ENCODE measurements around the gene RAD52. TPM values are rescaled to one million over a fixed set of nuclear protein-coding genes. Genes with fewer than 3 reads are reported as not detected.

The RAD52 gene
- total RNA-seq, 1 experiment from 2014 or later = 15.3 TPM

- no peak overlapping the region for H2BK12ac ChIP-seq (ENCODE audit: insufficient read length, low read depth, low read length)
- H4K8ac ChIP-seq (replicated peaks; ENCODE audit: insufficient read length, low read depth, low read length) = no peak overlapping the region
- H3T11ph ChIP-seq (ENCODE audit: low read length) = no peak overlapping the region
- H3K4me3 Mint-ChIP-seq = no peak overlapping the region
- no peak overlapping the region for H3K4me2 ChIP-seq (ENCODE audit: insufficient read depth, insufficient read length, low read length)
- no peak overlapping the region for H2BK5ac ChIP-seq (ENCODE audit: insufficient read length, low read length)
- H3K79me2 ChIP-seq (ENCODE audit: insufficient read depth, low read length) = no peaks in the 10 kb centered on the region
- H3K23me2 ChIP-seq (ENCODE audit: insufficient read length, low read depth, low read length, poor library complexity, severe bottlenecking) = no peaks in the 10 kb centered on the region
- H3K36me3 Mint-ChIP-seq (ENCODE audit: insufficient read depth in 1 of 3, low read depth in 3 of 3) = peaks cover 50 to 80% (median 77%) of the 10 kb centered on the region in 3 experiments
- H3K9ac ChIP-seq (ENCODE audit: extremely low read depth, insufficient read length, low read length) = no peak overlapping the region
- no peak overlapping the region for H2BK120ac ChIP-seq (ENCODE audit: low read depth, low read length, poor library complexity, severe bottlenecking)
- H3K4ac ChIP-seq (ENCODE audit: low read depth, low read length) = no peak overlapping the region
- H3K27ac Mint-ChIP-seq = peak overlapping the region; percentile 73 to 95 (median 95)
- H3K27me3 Mint-ChIP-seq (ENCODE audit: low read depth) = no peaks in the 10 kb centered on the region
- no peaks in the 10 kb centered on the region; the same call in 1 of the 2 replicates for H3K4me1 ChIP-seq (ENCODE audit: insufficient read depth, low read length)
- no peak overlapping the region for H3K56ac ChIP-seq (ENCODE audit: insufficient read length, low read depth, low read length)
- no peak overlapping the region for H2BK20ac ChIP-seq (ENCODE audit: low read depth, low read length, poor library complexity, severe bottlenecking)
- no peak for DNase-seq
- no peak overlapping the region for H4K5ac ChIP-seq (ENCODE audit: insufficient read length, low read depth, low read length)
- H2AK5ac ChIP-seq (ENCODE audit: insufficient read length, low read length) = no peak overlapping the region
- H3K27ac ChIP-seq (ENCODE audit: insufficient read length, low read depth, low read length) = peak overlapping the region; percentile 66
- TF ChIP-seq CTCF (conservative IDR thresholded peaks at IDR 0.05) = no peak
- peaks cover 6 to 16% of the 10 kb centered on the region in 2 experiments; a peak in 2 of 4 replicates for H3K4me1 Mint-ChIP-seq
- no peaks in the 10 kb centered on the region for H4K20me1 ChIP-seq (ENCODE audit: control insufficient read depth, insufficient read depth, insufficient read length)
- no peak overlapping the region for H3K23ac ChIP-seq (ENCODE audit: insufficient read length, low read depth, low read length)
- H3K18ac ChIP-seq (ENCODE audit: insufficient read length, low read depth, low read length) = no peak overlapping the region
- no CpG with 5 or more reads among the region's 15 CpGs for WGBS (ENCODE audit: extremely low coverage, insufficient read length, low lambda C conversion rate)
- no peak overlapping the region for H3K14ac ChIP-seq (ENCODE audit: insufficient read depth, low read length)
- H3K9me3 ChIP-seq (ENCODE audit: control insufficient read depth, low read depth, low read length) = no peaks in the 10 kb centered on the region
- no peaks in the 10 kb centered on the region for H3K79me1 ChIP-seq (ENCODE audit: insufficient read depth, low read depth, low read length, poor library complexity, severe bottlenecking)
- no peaks in the 10 kb centered on the region for H3K27me3 ChIP-seq (ENCODE audit: insufficient read depth, low read length)
- no peak overlapping the region for H2BK15ac ChIP-seq (ENCODE audit: low read depth, low read length)
- no peaks in the 10 kb centered on the region; a peak in 2 of 5 replicates for H3K9me3 Mint-ChIP-seq
- H4K91ac ChIP-seq (ENCODE audit: insufficient read length, low read depth, low read length) = no peak overlapping the region
- no peak overlapping the region for H2AFZ ChIP-seq (ENCODE audit: low read length)
Measured at GRCh38 chr12:913919-914698, 35.4 kb downstream of the RAD52 start.
